Femur (tissue), 1 donor: Measurements from ENCODE around the gene LIF.
A peak's percentile ranks its signal among the peaks of the same experiment; 100 is the strongest.

Source experiments
- DNase-seq: peaks from one replicate; pipeline ENCODE4 v3.0.0-alpha.2; 2017

Gene LIF

GRCh38 chr22:30283342-30283741 is 36.8 kb upstream of the LIF start:
- DNase-seq, result no peak

GRCh38 chr22:30282616-30283046 is 36.1 kb upstream of the LIF start:
- DNase-seq, result no peak

DNA sequence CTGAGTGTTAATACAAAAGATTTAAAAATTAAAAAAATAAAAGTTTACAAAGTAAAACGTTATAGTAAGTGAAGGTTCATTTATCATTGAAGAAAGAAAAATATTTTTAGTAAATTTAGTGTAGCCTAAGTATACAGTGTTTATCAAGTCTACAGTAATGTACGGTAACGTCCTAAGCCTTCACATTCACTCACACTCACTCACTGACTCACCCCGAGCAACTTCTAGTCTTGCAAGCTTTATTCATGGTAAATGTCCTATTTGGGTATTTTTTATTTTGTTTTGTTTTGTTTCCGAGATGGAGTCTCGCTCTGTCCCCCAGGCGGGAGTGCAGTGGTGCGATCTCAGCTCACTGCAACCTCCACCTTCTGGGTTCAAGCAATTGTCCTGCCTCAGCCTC is 33.9 kb upstream of the LIF start:
- no peak for DNase-seq

DNA sequence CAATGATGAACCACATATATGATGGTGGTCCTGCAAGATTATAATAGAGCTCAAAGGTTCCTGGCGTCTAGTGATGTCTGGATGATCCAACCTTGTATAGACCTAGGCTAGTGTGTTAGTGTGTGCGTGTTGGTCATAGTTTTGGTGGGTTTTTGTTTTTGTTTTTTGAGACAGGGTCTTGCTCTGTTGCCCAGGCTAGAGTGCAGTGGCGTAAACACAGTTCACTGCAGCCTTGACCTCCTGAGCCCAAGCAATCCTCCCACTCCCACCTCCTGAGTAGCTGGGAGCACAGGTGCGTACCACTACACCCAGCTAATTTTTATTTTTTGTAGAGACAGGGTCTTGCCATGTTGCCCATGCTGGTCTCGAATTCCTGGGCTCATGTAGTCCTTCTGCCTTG is 33.4 kb upstream of the LIF start:
- DNase-seq, result no peak

- DNase-seq, result no peak
Observed at GRCh38 chr22:30279046-30279788, 32.7 kb upstream of the LIF start.

- no peak for DNase-seq
Observed at GRCh38 chr22:30277547-30278344, 31.2 kb upstream of the LIF start.

DNA sequence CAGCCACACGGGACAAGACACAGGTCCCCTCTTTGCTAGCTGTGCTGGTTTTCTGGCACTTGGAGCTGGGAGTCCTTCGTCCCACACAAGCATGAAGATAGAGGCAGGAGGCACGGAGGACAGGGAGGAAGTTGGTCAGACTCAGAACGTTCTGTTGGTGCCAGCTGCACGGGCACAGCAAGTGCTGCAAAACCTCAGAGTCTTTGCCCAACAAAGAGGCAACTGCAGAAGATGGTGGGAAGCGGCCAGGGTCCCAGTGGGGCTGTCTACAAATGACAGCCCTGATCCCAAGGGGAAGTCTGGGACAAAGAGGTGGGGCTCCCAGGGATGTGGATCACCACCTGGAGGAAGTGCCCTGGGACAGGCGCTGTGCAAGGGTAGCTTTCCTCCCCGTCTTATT is 29.5 kb upstream of the LIF start:
- DNase-seq, result no peak

- no peak for DNase-seq
Observed at GRCh38 chr22:30275625-30276024, 29.1 kb upstream of the LIF start.

- DNase-seq, result no peak
Observed at GRCh38 chr22:30274437-30274812, 27.9 kb upstream of the LIF start.

DNA sequence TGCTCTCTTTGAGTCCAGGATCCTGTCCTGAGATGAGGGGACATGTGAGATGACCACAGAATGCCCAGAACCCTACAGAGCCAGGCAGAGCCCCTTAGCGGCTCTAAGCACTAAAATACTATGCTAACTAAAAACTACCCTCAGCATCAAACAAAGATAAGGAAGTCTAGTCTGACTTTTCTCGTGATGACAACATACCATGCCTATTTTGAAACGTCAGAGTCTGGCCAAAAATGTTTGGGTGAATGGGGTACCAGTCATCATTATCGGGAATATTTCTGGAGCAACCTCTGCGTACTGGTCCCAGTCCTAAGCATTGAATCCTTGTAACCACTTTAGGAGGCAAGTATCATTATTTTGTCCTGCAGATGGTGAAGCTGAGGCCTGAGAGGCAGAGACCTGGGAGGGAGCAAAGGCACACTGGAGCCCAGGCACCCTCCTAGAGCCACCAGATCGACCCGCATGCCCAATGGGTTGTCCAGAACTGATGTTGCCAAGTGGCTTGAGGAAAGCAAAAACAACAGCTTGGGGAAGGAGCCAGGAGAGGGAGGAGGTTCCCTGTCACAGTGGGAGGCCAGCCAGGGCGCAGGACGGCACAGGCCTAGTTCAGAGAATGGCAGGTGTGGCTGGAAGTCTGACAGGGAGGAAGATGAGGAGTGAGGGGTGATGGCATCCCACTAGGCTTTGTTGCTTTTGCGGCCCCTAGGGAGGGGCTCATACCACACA is 27.3 kb upstream of the LIF start:
- no peak for DNase-seq

- no peak for DNase-seq
Observed at GRCh38 chr22:30272781-30273601, 26.4 kb upstream of the LIF start.

DNA sequence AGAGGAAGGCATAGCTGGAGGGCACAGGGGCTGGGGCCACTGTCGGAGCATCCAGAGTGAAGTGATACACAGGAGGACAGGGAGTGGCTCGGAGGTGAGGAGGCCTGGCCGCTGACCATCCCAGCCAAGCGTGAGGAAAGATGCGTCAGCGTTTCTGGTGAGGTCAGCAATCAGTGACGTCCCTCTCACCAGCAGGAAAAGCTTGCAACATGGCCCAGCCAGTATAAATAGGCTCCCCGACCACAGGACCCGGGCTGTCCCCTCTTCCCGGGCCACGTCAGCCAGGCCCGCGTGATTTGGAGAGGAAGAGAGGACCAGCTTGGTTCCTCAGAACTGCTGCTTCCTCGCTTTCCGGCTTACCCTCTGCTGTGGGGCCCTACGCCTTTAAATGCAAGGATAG is 24.3 kb upstream of the LIF start:
- peak; percentile 81 for DNase-seq

DNA sequence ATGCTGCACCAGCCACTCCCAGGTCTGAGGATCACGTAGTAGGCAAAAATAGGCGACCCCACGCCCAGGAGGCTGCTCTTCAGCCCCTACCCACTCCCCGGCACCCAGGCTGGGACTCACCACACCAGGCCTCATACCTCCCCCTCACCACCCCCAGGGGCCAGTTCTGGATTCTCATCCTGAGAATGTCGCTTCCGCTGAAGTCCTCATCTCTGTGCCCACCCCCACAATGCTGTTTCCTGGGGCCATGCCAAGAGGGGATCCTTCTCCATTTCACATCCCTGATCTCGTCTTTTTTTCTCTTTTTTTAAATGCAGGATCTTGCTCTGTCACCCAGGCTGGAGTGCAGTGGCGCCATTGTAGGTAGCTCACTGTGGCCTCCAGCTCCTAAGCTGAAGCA is 21.8 kb upstream of the LIF start:
- DNase-seq, result no peak

GRCh38 chr22:30267382-30268302 is 21.1 kb upstream of the LIF start:
- no peak for DNase-seq

DNA sequence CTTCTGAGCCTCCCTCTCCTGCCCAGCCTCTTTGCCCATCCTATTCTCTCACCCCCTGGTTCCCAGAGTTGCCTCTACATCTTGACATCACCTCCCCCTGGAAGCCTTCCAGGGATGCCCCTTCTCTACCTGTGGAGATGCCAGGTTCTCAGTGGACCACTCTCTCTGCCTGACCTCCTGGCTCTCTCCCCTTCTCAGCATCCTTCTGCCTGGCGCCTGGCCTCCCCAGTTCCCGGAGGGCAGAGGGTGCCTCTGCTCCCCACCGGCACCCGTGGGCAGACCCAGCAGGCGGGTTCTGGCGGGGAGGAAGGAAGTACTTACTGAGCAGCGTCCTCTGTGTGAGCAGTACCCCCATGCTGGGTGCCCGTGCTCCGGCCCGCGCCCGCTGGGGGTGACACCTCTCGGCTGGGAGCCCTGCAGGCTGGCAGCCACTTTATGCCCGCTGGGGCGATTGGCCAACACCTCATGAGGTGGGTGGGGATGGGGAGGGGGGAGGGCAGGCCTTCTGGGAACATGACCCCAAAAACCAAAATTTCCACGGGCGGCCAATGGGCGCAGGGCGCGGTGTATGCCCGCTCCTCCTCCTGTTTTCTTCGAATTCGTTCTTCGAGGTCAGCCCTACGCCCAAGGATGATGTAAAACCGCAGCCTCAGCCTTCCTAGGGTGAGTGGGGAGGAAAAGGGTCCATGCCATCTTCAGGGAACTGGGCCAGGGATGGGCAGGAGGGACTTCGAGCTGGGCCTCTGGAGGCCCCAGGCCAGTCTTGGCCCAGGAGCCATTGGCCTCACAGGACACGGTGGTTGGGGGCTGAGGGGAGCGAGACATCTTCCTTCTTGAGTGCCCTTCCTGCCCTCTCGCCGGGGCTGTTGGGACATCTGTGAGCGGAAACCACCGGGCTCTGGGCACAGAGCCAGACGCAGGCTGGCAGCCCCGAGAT is 20.2 kb upstream of the LIF start, which contains the start of gene OSM:
Gene OSM, minus strand, starts transcription at position 407 of the 937 bp plus-strand sequence. Its CDS starts 52 bp downstream, at position 355.
- peak; percentile 76 for DNase-seq

GRCh38 chr22:30265823-30266444 is 19.4 kb upstream of the LIF start:
- DNase-seq, result no peak

- no peak for DNase-seq
Observed at GRCh38 chr22:30265131-30265720, 18.7 kb upstream of the LIF start.

GRCh38 chr22:30263883-30264282 is 17.3 kb upstream of the LIF start:
- DNase-seq, result no peak
